ENCODE data around the gene VWA8.
"Not testable (repeated sequence)": the region's sequence is repeated elsewhere in the genome, so short reads cannot be mapped to it uniquely, and the experiment has no call there.

VWA8 gene

DNA sequence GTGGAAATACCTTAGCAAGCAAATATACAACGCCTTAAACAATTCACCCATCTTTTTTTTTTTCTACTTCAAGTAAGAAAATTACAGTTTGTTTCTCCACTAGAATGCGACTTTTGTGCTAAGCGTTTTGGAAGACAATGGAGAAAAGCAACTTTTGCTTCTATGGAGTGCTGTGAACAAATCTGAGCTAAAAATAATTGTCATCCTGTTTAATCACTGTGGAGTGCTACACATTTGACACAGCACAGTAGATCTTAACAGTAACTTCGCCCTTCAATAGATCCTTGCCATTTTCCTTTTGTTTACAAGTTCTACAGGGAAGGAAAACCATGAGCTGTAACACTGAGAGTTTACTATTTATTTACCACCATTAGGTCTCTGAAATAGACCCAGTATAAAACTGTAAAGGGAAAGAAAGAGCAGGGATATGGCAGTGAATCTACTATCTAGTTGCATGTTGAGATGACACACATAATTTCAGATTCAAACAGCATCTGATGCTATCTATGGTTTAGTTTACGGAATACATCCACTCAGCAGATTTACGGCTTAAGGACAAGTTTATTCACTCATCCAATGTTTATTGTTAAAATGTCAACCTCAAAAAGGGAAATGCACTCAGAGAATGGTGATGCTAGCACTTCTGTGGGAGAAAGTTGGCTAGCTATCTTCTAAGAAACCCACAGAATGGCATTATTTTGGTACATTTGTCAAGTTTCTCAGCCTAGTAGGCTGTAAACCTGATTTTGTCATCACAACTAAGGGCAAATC is 175.3 kb downstream of the VWA8 start:
- DNase-seq: no peak

DNA sequence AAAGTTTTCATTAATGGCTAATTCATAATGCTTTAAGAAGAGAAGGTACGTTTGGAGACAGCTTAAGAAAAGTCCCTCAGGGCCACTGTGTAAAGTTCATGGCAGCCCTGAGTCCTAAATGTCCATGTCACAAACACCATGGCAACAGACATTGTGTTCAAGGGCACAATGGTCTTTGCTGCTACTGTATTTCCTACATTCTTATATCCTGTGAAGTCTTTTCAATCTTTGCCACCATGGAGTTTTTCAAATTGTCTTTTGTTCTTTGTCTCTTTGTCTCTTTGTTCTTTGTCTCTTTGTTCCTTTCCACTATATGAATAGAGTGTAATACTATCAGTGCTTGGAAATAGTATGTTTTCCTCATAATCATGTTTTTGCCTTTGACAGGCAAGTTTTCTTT is 178.8 kb downstream of the VWA8 start:
- no peak for DNase-seq

DNA sequence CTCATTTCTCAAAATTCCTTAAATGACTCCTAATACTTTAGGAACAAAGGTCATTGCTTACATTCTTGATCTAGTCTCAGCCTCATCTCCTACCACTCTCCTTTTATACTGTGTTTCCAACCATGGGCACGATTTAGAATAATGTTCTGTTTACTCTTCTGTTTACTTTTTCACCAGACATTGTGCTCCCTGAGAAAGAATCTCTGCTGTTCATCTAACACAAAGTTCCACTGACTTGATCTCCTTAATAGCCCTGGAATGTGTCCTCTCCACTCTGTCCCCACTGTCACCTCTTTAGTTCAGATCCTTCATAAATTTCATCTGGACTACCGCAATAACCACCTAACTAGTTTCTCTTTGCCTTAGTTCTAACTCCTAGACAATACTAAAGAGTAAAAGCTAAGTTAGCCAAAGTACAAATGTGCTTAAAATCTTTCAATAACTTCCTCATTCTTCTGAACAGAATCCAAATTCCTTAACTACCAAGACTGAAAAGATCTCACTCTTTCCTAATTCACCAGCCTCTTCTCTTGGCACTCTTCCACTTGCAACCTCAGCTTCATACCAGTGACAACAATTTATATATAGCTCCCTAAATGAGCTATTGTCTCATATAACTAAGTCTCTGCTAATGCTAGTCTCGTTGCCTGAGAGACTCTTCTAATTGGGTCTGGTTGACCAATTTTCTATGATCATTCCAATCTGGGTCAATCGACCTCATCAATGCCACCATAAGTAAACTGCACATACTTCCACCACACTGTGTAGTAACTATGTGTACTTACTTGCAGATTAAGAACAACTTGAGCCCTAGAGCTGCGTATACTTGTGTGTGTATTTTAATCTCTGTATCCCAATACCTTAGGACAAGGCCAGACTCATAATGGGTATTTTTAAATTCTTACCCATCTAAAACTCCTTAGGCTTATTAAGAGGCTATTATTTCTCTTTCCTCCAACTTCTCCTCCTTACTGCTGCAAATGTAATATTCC is 179.9 kb downstream of the VWA8 start:
- no peak for DNase-seq

DNA sequence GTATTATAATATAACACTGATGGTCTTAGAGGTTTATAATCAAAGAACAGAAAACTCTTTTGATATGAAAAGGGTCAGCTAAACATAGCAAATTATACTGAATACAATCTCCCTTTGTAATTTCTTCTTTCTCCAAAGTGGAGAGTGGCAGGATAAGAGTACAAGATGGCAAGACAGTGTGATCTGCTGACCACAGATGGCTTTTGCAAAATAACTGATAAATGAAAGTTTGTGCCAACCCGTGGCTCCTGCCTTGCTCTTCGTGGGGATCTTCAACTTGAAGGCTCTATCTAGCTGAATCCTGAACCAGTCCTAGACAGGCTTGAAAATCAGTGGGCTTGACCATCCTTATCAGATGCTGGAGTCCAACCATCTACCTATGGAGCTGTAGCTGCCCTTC is 185.7 kb downstream of the VWA8 start:
- DNase-seq: no peak

DNA sequence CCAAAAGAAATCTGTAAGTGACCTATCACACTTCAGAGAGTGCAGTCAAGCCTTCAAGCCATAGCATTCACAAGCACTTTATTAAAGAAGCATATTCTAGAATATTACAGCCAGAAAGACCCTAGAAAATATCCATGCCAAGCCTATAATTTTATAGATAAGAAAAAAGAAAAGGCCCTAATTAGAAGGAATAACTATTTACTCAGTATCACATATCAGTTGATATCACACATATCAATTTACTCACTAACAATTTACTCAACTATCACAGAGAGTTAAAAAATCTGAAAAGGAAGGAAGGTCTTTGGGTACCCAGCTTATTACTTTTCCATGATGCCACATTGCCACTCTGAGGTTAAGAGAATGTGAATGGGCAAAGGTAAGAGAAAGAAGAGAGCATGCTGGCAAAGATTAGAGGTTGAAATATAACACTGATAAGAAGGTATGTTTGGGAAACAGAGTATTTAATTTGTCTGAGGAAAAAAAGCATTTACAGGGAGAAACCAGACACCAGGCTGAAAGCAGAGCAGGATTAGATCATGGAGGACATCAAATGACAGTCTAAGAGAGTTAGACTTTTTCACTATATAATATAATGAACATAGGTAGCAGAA is 186.2 kb downstream of the VWA8 start:
- DNase-seq: no peak

DNA sequence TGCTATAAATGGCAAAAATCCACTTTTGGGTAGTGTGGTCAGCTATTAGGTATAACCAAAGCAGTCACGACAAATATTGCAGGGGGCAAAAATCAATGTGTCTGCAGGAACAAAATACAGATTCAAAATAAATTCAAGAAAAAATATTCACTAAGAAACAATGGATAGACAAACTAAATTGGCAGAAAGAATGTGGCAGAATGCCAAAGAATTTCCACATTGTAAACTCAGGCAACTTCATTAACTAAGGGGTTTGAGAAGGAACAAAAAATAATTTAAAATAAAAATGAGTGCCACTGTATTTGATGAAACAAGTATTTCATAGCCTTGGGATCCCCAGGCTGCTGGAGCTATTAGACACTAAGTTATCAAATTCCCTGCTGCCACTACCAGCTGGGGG is 193.1 kb downstream of the VWA8 start:
- no peak for DNase-seq

DNA sequence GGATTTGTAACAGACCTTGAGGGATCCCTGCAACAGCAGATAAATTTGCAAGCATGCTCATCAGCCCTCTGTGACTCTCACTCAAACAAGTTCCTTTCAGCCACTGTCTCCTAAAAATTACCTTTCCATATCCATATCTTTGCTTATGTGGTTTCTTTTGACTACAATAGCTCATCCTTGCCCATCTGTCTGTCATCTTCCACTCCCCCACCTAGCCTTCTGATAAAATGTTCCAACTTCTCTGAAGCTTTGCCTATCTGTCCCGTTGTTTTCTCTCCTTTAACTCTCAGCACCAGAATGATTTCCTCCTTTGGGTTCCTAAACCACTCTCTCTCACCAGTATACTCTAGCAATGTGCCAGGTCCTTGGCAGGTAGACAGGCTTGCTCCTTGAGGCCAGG is 194.5 kb downstream of the VWA8 start:
- DNase-seq: no peak

DNA sequence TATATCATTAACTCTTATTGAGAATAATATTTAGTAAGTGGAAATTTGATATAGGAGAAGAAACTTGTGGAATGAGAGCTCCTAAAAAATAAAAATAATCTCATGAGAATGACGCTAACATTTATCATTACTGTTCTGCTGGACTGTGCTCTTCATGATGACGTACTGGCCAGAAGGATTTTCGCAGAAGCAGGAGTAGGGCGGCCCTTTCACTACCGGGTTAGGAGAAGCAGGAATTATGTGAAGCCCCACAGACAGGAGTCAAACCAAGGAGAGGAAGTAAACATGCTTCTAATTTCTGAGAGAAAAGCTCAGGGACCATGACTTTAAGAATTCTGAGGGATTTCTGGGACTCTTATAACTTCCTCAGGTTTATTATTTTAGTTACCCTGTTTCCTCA is 195.1 kb downstream of the VWA8 start:
- DNase-seq: no peak

DNA sequence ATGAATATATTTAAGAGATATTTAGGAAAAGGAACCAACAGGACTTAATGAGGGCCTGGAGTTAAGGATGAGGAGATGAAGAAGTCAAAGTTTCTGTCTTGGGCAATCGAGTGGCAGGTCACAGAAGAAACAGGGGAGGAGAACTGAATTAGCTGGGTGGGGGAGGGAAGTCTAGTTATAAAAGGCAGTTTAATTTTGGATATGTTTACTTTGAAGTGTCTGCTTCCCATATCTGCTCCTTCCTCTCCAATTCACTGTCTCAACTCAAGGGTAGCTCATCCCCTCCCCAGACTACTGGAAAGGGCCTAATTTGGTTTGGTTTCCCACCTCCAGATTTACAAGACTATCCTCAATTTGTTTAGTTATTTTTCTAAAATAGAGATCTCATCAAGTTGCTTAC is 195.9 kb downstream of the VWA8 start:
- DNase-seq: no peak

DNA sequence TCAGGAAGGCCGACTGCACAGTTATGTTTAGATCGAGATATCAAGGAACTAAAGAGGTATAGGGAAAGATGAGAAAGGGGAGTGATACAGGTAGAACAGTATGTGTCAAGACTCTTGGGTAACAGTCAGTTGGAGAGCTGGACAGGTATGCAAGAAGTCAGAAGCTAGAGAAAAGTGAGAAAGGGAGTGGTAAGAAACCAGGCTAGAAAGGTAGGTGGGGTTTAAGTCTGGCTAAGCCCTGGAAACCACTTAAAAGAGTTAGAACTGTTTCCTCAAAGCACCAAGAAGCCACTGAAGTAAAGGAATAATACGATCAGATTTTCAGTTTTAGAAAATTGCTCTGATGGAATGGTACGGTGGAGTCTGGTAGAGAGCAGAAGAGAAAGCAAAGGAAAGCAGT is 196.4 kb downstream of the VWA8 start:
- no peak for DNase-seq

DNA sequence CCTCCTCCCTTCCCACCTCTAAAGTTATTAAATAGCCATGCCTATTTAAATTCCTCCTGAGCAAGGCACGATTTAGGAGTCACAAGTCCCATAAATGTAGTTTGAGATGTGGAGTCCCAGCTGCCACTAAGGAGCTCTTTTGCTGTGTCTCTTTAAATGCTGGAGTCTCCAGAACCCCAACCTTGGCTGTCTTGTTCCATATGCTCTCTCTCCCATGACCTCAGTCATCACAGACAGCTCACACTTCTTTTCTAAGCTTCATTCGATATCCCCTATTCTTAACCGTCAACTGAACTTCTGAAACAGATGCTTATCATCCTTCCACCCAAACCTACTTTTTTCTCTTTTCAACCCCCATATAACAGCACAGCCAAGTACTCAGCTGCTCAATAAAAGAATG is 197.1 kb downstream of the VWA8 start:
- no peak for DNase-seq

DNA sequence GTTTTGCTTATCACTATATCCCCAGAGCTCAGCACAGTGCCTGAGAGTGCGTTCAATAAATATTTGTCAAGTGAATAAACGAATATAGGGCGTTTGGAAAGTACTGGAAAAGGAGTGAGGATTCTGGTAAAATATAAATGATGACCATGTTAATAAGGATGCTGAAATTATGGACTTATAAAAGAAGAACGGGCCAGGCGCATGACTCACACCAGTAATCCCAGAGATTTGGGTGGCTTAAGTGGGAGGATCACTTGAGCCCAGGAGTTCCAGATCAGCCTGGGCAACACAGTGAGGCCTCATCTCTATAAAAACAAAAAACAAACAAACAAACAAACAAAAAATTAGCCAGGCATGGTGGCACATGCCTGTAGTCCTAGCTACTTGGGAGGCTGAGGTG is 198.1 kb downstream of the VWA8 start:
- DNase-seq: no peak

DNA sequence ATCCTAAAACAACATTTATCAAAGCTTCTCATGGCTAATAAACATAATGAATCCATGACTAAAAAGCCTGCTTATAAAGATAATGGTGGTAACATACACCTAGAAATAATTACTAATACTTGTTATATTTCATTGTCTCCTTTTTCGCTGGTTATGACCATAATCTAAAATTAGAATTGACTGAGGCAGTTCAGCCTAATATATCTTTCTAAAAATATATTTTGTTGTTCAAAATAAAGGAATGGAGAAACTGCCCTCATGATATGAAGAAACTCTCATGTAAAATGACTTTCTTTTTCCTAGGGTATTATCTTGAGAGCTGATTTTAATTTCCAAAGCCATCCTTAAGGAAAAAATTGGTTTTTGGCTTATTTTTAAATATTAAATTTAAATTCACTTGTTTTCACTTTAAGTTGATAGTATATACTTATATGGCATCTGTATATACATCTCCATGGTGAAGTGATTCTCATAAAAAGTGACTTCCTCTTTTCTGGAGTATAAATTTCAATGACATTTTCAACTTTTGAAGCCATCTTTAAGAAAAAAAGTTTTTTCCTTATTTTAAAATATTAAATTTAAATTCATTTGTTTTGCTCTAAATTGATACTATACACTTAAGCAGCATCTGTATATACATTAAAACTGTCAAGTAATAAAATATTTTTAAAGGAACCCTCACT is 204.6 kb downstream of the VWA8 start:
- no peak for DNase-seq

DNA sequence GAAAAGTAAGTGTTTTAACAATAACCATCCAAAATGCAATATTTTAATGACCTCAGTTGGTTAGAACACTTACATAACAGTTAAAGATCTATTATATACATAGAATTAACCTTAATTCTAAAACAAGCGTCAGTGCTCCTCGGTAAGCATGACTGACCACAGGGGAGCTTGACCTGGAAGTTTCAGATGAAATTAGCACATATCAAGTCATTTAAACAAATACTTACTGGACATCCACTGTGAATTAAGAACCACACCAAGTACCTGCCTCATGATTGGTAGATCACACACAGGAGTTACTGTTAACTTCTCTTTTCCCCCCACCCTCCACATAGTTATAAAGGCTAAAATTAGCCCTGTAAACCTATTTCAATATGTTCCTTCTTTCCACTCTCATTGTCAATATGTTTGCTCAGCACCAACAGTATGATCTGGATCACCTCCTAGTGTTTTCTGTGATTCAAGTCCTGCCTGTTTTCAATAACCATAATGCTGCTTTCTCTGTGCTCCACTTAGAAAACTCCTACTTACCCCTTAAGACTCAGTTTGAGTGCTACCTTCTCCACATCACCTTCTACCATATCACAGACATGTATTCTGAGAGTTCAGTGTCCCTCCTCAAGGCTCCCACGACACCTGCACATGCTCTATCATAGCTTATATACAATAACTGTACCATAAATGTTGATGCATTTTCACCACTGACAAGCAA is 209.0 kb downstream of the VWA8 start:
- DNase-seq: no peak

DNA sequence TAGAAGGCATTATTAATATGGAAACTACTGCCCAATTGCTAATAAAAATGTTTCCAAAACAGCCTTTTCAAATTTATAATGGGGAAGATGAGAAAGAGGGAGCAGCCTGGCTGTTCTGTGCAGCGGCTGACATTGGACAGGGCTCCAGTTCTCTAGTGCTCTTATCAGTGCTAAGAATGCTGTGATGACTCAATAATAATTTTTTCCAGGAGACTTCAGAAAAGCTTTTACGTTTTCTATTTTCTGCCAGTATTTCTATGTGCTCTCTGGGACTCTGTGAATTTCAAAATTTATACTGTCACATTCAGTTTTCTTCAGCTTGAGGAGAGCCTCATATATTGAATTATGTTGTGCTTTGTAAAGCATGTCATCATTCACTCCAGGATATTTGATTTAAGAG is 209.6 kb downstream of the VWA8 start:
- no peak for DNase-seq

DNA sequence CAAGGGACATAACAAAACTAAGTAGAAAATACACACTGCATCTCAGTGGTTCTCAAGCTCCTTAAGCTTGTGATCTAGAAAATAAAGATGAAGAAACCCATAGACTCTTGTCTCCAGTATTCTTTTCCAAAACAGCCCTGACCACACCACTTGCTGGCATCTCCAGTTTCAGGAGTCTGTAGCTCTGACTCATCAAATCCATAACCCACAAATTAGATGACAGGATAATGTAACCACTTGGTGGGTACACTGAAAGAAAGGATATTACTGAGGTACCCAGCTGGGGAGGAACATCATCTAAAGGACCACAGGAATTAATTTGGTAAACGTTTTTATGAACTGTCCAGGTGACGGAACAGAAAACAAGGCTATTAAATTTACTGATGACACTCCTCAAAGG is 214.7 kb downstream of the VWA8 start:
- DNase-seq: no peak

DNA sequence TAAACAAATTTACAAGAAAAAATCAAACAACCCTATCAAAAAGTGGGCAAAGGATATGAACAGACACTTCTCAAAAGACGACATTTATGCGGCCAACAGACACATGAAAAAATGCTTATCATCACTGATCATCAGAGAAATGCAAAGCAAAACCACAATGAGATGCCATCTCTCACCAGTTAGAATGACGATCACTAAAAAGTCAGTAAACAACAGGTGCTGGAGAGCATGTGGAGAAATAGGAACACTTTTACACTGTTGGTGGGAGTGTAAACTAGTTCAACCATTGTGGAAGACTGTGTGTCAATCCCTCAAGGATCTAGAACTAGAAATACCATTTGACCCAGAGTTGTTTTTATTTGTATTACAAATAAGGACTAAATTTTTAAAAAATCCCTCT is 215.4 kb downstream of the VWA8 start:
- DNase-seq: not testable (repeated sequence)

DNA sequence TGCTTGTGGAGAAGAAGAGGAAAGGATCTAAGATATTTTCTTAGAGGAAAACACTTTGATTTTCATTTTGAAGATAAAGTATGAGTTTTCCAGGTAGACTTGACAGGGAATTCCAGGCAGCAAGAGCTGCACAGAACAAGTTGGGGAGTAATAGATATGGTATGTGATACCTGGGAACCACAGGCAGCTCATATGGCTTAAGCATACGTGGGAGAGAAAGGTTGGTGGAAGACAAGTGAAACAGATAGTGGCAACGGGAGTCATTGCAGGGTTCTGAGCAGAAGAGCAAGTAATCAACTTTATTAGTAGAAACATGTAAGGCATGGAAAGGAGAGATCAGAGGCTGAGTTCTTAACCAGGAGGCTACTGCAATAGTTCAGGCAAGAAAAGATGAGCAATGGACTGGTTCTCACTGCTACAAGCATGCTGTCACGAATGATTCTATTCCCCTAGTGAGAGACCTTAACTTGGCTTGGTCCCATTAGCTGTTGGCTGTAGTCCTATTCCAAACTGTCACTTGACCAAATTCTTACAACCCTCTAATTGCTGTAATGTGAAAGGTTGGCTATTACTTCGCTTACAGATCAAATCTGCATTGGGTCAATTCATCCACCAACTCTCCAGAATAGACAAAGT is 217.9 kb downstream of the VWA8 start:
- no peak for DNase-seq

DNA sequence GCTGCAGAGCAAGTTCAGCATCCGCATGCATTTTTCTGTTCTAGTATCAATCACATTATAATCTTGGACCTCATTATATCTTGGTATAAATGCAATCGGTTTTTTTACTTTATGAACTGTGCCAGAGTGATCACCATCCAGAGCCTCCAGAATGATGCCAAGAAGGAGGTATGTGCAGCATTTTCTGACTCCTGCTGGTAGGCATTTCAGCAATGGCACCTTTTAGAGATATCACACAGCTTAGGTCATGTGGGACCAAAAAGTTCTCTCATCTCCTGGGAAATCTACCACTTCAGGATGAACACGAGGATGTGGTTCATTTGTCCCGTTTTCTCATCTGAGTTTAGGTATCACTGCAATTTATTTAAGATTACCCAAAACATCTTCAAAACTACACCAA is 220.4 kb downstream of the VWA8 start:
- no peak for DNase-seq

DNA sequence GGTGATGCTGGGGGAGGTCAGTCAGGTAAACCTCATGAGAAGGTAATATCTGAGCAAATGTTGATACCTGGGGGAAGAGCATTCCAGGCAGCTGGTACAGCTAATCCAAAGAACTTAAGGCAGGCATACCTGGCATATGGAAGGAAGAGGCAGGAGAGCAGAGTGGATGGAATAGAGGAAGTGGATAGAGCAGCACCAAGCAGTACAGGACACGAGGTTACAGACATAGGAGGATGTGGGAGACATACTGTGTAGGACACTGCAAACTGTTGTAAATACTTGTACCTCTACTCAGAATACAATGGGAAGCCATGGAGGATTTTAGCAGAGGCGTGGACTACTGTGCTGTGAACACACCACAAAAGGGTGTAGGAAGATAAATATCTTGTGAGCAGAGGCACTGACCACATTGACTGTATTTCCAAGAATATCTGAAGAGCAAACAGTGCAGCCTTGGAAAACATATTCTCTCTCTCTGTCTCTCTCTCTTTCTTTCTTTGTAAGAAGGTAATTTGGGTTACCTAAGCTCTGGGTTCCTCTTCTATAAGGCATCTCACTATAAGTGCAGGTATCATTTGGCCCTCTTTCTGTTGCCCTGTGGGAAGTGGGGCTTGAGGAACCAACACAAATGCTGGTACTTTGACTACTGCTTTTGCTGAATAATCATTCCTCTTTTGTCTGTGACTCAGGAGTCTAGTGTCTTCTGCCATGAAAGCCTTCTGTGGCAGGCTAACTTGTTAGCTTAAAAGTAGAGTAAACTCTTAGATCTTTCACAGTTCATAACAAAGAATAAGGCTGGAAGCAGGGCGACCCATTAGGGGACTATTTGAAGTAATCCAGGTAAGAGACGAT is 238.0 kb downstream of the VWA8 start:
- no peak for DNase-seq

Data from activated effector memory CD4-positive, alpha-beta T cell treated with anti-CD3 and anti-CD28 coated beads, Interleukin-2, amount 50 U/mL, for 16 hours (primary cell).